ENCODE results near the gene TMEM94. TPM values are rescaled to one million over a fixed set of nuclear protein-coding genes. Genes with fewer than 3 reads are reported as not detected.
"Not testable (repeated sequence)": the region's sequence is repeated elsewhere in the genome, so short reads cannot be mapped to it uniquely, and the experiment has no call there.

Gene TMEM94
- total RNA-seq, 1 donor from 2014 or later: 16.8 TPM

- no peak for DNase-seq (ENCODE audit: low read depth, low spot score)
Observed at GRCh38 chr17:75476271-75476671, 19.8 kb downstream of the TMEM94 start.

- no peak for DNase-seq (ENCODE audit: low read depth, low spot score)
Observed at GRCh38 chr17:75476752-75477489, 20.5 kb downstream of the TMEM94 start.

GRCh38 chr17:75477490-75477862 lies 21.0 kb downstream of the TMEM94 start:
- not testable (repeated sequence) for DNase-seq (ENCODE audit: low read depth, low spot score)

GRCh38 chr17:75478508-75478907 lies 22.1 kb downstream of the TMEM94 start:
- DNase-seq (ENCODE audit: low read depth, low spot score): no peak

- no peak for DNase-seq (ENCODE audit: low read depth, low spot score)
Observed at GRCh38 chr17:75480281-75480680, 23.8 kb downstream of the TMEM94 start.

GRCh38 chr17:75481194-75482068 lies 25.0 kb downstream of the TMEM94 start:
- DNase-seq (ENCODE audit: low read depth, low spot score): no peak

GRCh38 chr17:75482098-75482942 lies 25.9 kb downstream of the TMEM94 start:
- no peak for DNase-seq (ENCODE audit: low read depth, low spot score)

- no peak for DNase-seq (ENCODE audit: low read depth, low spot score)
Observed at GRCh38 chr17:75485688-75486087, 29.3 kb downstream of the TMEM94 start.

- no peak for DNase-seq (ENCODE audit: low read depth, low spot score)
Observed at GRCh38 chr17:75486151-75486550, 29.7 kb downstream of the TMEM94 start.

GRCh38 chr17:75486951-75487350 lies 30.5 kb downstream of the TMEM94 start:
- no peak for DNase-seq (ENCODE audit: low read depth, low spot score)

- no peak for DNase-seq (ENCODE audit: low read depth, low spot score)
Observed at GRCh38 chr17:75487351-75488070, 31.1 kb downstream of the TMEM94 start.

- no peak for DNase-seq (ENCODE audit: low read depth, low spot score)
Observed at GRCh38 chr17:75488693-75489510, 32.5 kb downstream of the TMEM94 start.

GRCh38 chr17:75489511-75489955 lies 33.1 kb downstream of the TMEM94 start:
- no peak for DNase-seq (ENCODE audit: low read depth, low spot score)

GRCh38 chr17:75490173-75490743 lies 33.8 kb downstream of the TMEM94 start:
- DNase-seq (ENCODE audit: low read depth, low spot score): no peak

- DNase-seq (ENCODE audit: low read depth, low spot score): no peak
Observed at GRCh38 chr17:75490953-75491649, 34.7 kb downstream of the TMEM94 start.

GRCh38 chr17:75491680-75492079 lies 35.2 kb downstream of the TMEM94 start:
- no peak for DNase-seq (ENCODE audit: low read depth, low spot score)

- DNase-seq (ENCODE audit: low read depth, low spot score): no peak
Observed at GRCh38 chr17:75492555-75493168, 36.2 kb downstream of the TMEM94 start.

GRCh38 chr17:75493476-75494129 lies 37.2 kb downstream of the TMEM94 start:
- DNase-seq (ENCODE audit: low read depth, low spot score): no peak

Data from pulmonary artery endothelial cell (primary cell).